Osteoblast (primary cell): ENCODE data around the gene AHNAK. TPM values are rescaled to one million over a fixed set of nuclear protein-coding genes. Genes with fewer than 3 reads are reported as not detected.

Experiments
- DNase-seq: peaks from one replicate; pipeline ENCODE4 v3.0.0; 2011; ENCODE audit warnings: low spot score, mixed read lengths; ENCODE audit not compliant: insufficient read length; ENCODE audit errors: missing footprints
- H2AFZ ChIP-seq: 2 replicates; pipeline ENCODE4 v1.6.0; 2011; ENCODE audit warnings: mild to moderate bottlenecking, low read length
- H3K27ac ChIP-seq: 2 replicates; pipeline ENCODE4 v1.5.1; 2011; ENCODE audit warnings: mild to moderate bottlenecking, low read depth, low read length, moderate library complexity
- H3K27me3 ChIP-seq: 2 replicates; pipeline ENCODE4 v1.6.0; 2012; ENCODE audit warnings: mild to moderate bottlenecking, control low read depth, inconsistent platforms, low read length, moderate library complexity; ENCODE audit not compliant: insufficient read depth
- H3K36me3 ChIP-seq: 2 replicates; pipeline ENCODE4 v1.5.1; 2011; ENCODE audit warnings: mild to moderate bottlenecking, low read length, control low read depth, moderate library complexity; ENCODE audit not compliant: insufficient read depth
- H3K4me1 ChIP-seq: 2 replicates; pipeline ENCODE4 v1.5.1; 2011; ENCODE audit warnings: mild to moderate bottlenecking, low read length, control low read depth, moderate library complexity; ENCODE audit not compliant: insufficient read depth
- H3K4me2 ChIP-seq: 2 replicates; pipeline ENCODE4 v1.6.0; 2011; ENCODE audit warnings: mild to moderate bottlenecking, low read length; ENCODE audit not compliant: insufficient read depth
- H3K4me3 ChIP-seq: fragments of 200-600 bp; sonication (generic); 3 replicates; pipeline ENCODE4 v1.5.1; 2012; ENCODE audit warnings: mild to moderate bottlenecking, low read length, inconsistent platforms; ENCODE audit not compliant: insufficient read depth
- H3K79me2 ChIP-seq: 2 replicates; pipeline ENCODE4 v1.6.0; 2012; ENCODE audit warnings: mild to moderate bottlenecking, low read length, control low read depth, inconsistent platforms; ENCODE audit not compliant: insufficient read depth
- H3K9me3 ChIP-seq: 2 replicates; pipeline ENCODE4 v1.5.1; 2011; ENCODE audit warnings: low read depth, low read length, control low read depth
- H4K20me1 ChIP-seq: 2 replicates; pipeline ENCODE4 v1.6.0; 2012; ENCODE audit warnings: mild to moderate bottlenecking, low read length, control low read depth; ENCODE audit not compliant: insufficient read depth
- total RNA-seq: library from RNA; depleted of rRNA; stranded (reverse); fragments of >200 nt; gene quantifications from 2 replicates; pipeline ENCODE4 v1.2.3, GENCODE V29; 2012
- TF ChIP-seq, protein P1 (sequence below): IDR thresholded peaks from 2 replicates; pipeline ENCODE4 v1.5.1; 2011; ENCODE audit warnings: mild to moderate bottlenecking, low read depth, low read length, moderate library complexity; ENCODE audit errors: extremely low read depth

AHNAK gene
- total RNA-seq, 1 donor, result 720 TPM

DNA sequence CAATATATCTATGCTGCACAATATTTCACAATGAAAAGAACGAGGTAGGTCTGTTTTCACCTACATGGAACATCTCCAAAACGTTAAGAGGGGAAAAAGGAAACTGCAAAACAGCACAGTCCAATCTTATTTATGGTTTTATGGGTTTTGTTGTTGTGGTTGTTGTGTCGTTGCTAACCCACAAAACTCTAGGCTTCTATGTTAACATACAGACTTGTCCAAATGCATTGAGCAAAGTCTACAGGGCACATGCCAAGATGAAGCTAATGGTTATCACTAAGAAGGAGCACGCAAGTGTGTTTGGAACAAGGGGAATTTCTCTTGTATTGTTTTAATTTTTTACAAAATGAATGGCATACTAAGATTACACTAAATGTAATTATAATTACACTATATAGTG is 48.6 kb downstream of the AHNAK start:
- H4K20me1 ChIP-seq, result no peaks in the 10 kb centered on the region
- no peaks in the 10 kb centered on the region for H3K27me3 ChIP-seq
- H3K4me3 ChIP-seq, result no peak overlapping the region
- TF ChIP-seq, protein P1, sequence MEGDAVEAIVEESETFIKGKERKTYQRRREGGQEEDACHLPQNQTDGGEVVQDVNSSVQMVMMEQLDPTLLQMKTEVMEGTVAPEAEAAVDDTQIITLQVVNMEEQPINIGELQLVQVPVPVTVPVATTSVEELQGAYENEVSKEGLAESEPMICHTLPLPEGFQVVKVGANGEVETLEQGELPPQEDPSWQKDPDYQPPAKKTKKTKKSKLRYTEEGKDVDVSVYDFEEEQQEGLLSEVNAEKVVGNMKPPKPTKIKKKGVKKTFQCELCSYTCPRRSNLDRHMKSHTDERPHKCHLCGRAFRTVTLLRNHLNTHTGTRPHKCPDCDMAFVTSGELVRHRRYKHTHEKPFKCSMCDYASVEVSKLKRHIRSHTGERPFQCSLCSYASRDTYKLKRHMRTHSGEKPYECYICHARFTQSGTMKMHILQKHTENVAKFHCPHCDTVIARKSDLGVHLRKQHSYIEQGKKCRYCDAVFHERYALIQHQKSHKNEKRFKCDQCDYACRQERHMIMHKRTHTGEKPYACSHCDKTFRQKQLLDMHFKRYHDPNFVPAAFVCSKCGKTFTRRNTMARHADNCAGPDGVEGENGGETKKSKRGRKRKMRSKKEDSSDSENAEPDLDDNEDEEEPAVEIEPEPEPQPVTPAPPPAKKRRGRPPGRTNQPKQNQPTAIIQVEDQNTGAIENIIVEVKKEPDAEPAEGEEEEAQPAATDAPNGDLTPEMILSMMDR, result no peak
- no peak overlapping the region for H3K4me2 ChIP-seq
- no peaks in the 10 kb centered on the region for H3K79me2 ChIP-seq
- H2AFZ ChIP-seq, result no peak overlapping the region
- no peaks in the 10 kb centered on the region for H3K9me3 ChIP-seq
- no peaks in the 10 kb centered on the region for H3K36me3 ChIP-seq
- H3K4me1 ChIP-seq, result peaks cover 23% of the 10 kb centered on the region
- peak overlapping the region; percentile 76 for H3K27ac ChIP-seq
- DNase-seq, result no peak

DNA sequence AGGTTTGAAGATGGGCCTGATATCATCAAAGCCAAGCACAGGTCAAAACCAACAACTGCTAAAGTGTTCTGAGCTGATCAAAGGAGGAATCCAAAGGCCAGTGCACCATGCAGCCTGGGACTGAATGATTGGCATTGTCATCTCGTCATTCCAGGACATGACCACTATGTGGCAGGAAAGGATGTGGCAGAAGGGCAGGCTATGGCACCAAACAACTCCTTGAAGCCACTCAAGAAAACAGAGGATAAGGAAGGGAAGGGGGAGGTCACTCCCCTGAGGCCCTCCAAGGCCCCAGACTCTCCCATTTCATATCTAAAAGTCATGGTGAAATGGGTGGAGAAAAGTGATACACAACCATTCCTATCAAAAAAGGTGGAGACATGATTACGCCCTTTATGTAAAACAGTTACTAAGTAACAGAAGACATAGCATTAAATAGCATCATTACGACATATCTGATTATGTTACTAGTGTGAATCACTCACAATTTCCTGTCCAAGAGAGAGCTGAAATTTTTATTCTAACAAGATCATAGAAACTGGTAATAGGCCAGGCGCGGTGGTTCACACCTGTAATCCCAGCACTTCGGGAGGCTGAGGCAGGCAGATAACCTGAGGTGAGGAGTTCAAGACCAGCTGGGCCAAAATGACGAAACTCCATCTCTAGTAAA is 49.3 kb downstream of the AHNAK start:
- peaks cover 23% of the 10 kb centered on the region for H3K4me1 ChIP-seq
- peak overlapping the region; percentile 20 for H2AFZ ChIP-seq
- peak overlapping the region; percentile 37 for H3K4me2 ChIP-seq
- no peaks in the 10 kb centered on the region for H3K36me3 ChIP-seq
- H3K9me3 ChIP-seq, result no peaks in the 10 kb centered on the region
- H4K20me1 ChIP-seq, result no peaks in the 10 kb centered on the region
- H3K79me2 ChIP-seq, result no peaks in the 10 kb centered on the region
- H3K27me3 ChIP-seq, result no peaks in the 10 kb centered on the region
- DNase-seq, result no peak
- H3K4me3 ChIP-seq, result no peak overlapping the region
- H3K27ac ChIP-seq, result peak overlapping the region; percentile 76
- TF ChIP-seq, protein P1, result peak; percentile 45

DNA sequence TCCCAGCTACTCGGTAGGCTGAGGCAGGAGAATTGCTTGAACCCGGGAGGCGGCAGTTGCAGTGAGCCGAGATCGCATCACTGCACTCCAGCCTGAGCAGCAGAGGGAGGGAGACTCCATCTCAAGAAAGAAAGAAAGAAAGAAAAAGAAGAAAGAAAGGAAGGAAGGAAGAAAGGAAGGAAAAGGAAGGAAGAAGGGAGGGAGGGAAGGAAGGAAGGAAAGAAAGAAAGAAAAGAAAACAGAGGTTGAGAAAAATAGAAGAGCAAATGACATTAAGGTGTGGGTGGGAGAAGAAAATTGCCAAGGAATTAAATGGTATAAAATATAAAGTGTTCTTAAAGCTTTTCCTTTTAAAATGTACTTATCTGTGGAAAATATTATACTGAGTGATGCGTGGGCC is 49.9 kb downstream of the AHNAK start:
- no peak for DNase-seq
- Histone ChIP-seq H3K9me3 (no peaks in the 10 kb centered on the region), H3K27ac (peak overlapping the region; percentile 76)

GRCh38 chr11:62494246-62494645 is 52.4 kb downstream of the AHNAK start:
- no peak overlapping the region for H3K4me2 ChIP-seq
- no peaks in the 10 kb centered on the region for H3K36me3 ChIP-seq
- no peaks in the 10 kb centered on the region for H3K9me3 ChIP-seq
- H4K20me1 ChIP-seq, result no peaks in the 10 kb centered on the region
- H3K27me3 ChIP-seq, result no peaks in the 10 kb centered on the region
- DNase-seq, result no peak
- peaks cover 18% of the 10 kb centered on the region for H3K4me1 ChIP-seq
- H3K79me2 ChIP-seq, result no peaks in the 10 kb centered on the region
- no peak overlapping the region for H2AFZ ChIP-seq
- H3K4me3 ChIP-seq, result no peak overlapping the region
- TF ChIP-seq, protein P1, result no peak
- no peak overlapping the region for H3K27ac ChIP-seq

More for the DNA sequence above, 49.9 kb downstream of the AHNAK start:
- peaks cover 23% of the 10 kb centered on the region for H3K4me1 ChIP-seq
- H3K27me3 ChIP-seq, result no peaks in the 10 kb centered on the region
- TF ChIP-seq, protein P1, result no peak
- no peaks in the 10 kb centered on the region for H3K79me2 ChIP-seq
- H4K20me1 ChIP-seq, result no peaks in the 10 kb centered on the region
- no peak overlapping the region for H3K4me2 ChIP-seq
- no peak overlapping the region for H3K4me3 ChIP-seq
- no peaks in the 10 kb centered on the region for H3K36me3 ChIP-seq
- H2AFZ ChIP-seq, result no peak overlapping the region
